HG02938 (cell line): ENCODE measurements around the gene FBXO28.
"Not testable (repeated sequence)": the region's sequence is repeated elsewhere in the genome, so short reads cannot be mapped to it uniquely, and the experiment has no call there.

Experiments
- ATAC-seq: cut with Tn5 transposase; IDR thresholded peaks from one replicate; pipeline ENCODE4 v1.9.1; 2021; ENCODE audit warnings: mild to moderate bottlenecking, moderate library complexity; ENCODE audit not compliant: unreplicated experiment

Gene FBXO28

DNA sequence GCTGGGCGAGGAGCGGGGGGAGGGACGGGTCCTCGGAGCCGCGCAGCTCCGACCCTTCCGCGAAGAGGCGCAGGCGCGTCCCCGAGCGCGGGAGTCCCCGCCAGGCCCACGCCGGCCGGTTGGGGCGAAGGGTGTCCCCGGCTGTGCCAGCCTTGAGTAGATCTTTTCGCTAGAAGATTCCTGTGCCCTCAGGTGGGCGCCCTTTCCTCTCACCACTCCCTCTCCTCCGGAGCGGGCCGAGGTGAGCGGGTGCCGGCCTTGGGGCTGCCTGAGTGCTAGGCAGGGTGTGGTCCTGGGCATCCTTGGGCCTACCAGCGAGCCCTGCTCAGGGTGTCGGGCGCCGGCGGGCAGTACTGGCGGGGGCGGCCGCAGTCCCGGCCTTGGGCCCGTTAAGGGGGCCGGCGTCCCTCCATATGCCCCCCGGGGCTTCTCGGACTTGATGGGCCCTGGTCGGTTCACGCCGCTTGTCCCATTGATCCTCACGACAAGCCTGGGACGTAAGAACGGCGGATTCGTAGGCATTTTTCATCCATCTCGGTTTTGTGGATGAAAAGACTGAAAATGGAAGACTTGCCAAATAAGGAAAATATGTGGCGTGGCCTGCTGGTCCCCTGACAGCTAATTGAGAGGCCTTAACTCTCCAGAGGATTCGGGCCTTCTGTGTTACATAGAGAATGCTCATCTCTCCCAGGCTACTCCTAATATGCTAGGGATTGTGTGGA lies 69.8 kb downstream of the FBXO28 start:
- peak; percentile 42 for ATAC-seq

DNA sequence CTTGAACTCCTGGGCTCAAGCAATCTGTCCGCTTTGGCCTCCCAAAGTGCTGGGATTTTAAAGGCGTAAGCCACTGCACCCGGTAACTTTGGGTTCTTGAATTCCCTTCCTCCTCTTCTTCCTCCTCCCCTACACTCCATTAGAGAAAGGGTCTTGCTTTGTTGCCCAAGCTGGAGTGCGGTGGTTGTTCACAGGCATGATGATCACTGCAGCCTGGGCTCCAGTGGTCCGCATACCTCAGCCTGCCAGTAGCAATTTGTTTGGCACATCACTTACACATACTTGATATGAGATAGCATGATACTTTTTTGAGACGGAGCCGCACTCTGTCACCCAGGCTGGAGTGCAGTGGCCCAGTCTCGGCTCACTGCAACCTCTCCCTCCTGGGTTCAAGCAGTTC lies 71.3 kb downstream of the FBXO28 start:
- no peak for ATAC-seq

DNA sequence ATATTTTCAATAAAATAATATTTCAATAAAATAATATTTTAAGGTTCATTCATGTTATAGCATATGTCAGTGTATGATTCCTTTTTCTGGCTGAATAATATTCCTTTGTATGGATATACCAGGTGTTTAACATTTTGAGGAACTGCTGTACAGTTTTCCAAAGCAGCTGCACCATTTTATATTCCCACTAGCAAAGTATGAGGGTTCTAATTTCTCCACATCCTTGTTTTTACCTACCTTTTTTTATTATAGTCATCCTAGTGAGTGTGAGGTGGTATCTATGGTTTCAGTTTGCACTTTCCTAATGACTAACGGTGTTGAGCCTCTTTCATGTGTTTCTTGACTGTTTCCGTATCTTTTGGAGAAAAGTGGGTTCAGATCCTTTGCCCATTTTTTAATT lies 74.4 kb downstream of the FBXO28 start:
- no peak for ATAC-seq

DNA sequence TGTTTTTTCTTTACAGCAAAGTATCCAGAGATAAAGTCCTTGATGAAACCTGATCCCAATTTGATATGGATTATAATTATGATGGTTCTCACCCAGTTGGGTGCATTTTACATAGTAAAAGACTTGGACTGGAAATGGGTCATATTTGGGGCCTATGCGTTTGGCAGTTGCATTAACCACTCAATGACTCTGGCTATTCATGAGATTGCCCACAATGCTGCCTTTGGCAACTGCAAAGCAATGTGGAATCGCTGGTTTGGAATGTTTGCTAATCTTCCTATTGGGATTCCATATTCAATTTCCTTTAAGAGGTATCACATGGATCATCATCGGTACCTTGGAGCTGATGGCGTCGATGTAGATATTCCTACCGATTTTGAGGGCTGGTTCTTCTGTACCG lies 75.7 kb downstream of the FBXO28 start:
- ATAC-seq, result no peak

DNA sequence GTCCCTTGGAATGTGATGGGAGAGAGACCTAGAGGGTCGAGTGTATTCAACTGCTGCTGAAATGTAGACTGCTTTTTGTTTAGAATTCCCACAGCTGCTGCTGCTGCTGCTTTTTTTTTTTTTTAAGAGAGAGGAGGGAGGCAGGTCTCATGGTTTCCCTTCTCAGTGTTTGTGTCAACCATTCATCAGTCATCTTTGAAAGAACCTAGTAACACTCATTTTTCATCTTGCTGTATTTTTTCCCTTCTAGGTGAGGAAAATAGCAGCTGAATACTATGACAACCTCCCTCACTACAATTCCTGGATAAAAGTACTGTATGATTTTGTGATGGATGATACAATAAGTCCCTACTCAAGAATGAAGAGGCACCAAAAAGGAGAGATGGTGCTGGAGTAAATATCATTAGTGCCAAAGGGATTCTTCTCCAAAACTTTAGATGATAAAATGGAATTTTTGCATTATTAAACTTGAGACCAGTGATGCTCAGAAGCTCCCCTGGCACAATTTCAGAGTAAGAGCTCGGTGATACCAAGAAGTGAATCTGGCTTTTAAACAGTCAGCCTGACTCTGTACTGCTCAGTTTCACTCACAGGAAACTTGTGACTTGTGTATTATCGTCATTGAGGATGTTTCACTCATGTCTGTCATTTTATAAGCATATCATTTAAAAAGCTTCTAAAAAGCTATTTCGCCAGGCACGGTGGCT lies 78.3 kb downstream of the FBXO28 start:
- ATAC-seq, result no peak

DNA sequence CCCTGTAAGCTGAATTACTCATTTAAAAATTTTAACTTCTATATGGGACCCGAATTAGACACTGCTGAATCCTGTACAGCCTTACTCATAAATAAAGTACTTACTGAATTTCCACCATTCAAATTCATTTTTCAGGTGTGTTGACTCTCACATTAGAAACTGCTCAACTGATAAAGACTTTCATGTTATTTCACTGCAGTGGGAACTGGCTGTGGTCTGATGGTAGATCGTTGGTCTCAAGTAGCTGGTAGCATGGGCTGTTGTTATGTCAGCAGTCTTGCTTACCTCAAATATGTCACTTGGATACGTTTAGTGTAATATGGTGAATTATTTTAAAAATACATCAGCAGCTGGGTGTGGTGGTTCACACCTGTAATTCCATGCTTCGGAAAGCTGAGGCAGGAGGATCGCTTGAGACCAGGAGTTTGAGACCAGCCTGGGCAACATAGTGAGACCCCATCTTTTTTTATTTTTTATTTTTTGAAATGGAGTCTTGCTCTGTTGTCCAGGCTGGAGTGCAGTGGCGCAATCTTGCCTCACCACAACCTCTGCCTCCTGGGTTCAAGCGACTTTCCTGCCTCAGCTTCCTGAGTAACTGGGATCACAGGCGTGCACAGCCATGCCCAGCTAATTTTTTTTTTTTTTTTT lies 79.5 kb downstream of the FBXO28 start:
- ATAC-seq, result no peak

DNA sequence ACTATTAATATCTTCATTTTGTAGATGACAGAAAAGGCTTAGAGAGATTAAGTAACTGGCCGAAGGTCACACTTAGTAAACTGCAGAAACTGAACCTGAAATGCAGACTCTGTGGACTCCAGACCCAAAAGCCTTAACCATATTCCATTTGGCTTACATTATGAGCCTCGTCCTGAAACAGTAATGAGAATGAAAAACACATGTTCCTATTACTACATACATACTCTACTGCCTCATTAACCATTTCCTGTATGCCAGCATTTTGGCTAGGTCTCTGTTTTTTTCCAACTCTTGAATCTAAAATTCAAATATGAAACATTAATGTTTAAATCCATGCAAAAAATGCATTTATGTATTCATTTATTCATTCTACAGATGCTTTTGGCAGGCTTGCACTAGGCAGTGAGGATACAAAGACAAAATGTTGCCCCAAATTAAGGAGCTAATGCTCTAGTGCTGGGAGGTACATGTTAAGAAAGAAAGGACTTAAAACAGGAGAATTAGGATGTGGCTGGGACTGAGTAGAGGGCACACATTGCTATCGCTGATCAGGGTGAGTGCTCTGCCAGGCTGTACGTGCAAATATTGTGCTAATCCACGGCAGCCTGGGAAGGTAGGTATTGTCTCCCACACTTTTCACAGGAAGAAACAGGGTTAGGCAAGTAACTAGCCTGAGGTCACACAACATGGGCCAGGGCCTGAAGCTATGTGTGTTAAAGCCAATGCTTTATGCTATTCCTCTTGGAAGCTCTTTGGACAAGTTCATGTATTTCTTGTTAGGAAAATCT lies 83.1 kb downstream of the FBXO28 start:
- no peak for ATAC-seq

DNA sequence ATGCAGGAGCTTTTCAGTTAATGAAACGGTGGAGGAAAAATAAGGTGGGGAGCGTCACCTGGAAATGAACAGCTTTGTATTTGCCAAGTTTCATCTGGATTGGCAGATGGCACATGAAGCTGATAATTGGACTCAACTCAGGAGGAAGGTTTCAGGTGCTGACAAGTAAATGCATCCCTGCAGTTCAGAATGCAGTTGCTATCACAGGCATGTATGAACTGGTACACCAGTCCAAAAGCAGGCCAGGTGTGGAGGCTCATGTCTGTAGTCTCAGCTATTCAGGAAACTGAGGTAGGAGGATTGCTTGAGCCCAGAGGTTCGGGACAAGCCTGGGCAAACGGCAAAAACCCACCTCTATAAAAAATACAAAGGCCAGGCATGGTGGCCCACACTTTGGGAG lies 84.7 kb downstream of the FBXO28 start:
- ATAC-seq, result no peak

DNA sequence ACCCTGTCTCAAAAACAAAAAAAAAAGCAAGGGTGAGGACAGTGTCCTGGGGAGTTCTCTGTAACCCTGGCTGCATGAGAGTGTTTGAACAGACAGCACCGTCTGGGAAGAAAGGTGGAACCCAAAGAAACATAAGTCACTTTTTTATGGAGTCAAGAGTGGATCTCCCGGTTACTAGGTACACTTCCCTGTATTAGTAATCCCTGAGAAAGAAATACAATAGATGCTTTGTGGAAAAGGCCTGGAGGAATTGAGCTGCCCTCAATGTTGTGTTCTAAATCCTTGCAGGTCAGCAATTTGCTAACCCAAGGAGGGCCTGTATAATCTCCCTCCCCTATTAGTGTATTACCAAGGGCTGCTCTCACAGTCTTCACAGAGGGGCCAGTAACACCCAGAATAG lies 85.8 kb downstream of the FBXO28 start:
- no peak for ATAC-seq

DNA sequence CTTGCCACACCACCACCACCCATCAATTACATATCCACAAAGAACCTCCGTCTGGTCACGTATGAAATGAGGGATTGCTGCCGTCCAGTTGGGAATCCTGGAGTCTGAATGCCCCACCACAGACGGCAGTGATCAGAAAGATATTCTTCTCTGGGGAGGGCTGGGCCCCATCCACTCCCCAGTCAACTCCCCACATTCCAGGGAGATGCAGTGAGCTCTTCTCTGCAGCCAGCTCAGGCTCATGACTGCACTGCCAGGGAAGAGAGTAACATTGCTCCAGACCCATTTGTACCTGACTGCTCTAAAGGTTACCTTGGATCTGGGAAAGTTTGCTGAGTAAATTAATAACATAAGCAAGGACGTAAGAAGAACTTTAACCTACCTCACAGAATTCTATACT lies 87.5 kb downstream of the FBXO28 start:
- ATAC-seq, result no peak

DNA sequence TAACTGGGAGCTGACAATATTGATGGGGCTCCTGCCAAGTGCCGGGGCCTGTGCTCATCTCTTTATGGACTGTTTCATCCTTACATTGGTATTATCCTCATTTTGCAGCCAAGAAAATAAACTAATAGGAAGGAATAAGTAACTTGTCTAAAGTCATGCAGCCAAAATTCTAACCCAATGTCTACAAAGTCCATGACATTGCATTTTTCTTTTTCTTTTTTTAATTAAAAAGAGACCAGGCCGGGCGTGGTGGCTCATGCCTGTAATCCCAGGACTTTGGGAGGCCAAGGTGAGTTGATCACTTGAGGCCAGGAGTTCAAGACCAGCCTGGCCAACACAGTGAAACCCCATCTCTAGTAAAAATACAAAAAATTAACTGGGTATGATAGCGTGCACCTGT lies 87.9 kb downstream of the FBXO28 start:
- ATAC-seq, result no peak

DNA sequence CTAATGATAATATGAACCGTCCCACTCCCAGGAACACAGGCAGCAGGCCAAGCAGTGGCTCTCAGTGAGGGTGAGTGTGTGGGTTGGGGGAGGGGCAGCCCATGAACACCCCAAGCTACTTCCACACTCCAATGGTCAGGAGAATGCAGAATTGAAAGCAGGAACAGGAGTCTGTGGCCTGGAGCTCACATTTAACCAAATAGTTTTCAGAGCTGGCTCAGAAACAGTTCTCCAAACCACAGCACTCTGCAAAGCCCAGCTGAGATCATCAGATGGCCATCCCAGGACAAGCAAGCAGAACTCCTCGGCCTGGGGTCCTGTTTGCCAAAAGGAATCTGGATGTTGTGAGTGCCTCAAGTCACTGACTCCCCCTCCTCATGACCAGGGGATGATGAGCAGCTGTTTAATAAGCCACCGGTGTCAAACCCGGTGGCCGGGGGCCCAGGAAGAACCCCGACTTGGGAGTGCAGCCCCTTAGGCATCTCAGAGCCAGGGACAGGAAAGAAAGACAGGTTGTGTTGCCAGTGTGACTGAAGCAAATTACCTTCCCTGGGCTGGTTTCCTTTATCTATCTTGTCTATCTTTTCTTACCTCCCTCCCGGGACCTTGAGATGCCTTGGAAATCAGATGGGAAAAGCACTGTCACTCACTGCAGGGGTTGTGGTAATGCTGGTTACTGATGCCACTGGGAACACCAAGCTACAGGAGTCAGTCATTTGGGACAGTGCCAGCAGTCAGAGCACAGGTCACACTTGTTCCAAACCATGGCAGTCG lies 89.5 kb downstream of the FBXO28 start:
- ATAC-seq, result no peak

DNA sequence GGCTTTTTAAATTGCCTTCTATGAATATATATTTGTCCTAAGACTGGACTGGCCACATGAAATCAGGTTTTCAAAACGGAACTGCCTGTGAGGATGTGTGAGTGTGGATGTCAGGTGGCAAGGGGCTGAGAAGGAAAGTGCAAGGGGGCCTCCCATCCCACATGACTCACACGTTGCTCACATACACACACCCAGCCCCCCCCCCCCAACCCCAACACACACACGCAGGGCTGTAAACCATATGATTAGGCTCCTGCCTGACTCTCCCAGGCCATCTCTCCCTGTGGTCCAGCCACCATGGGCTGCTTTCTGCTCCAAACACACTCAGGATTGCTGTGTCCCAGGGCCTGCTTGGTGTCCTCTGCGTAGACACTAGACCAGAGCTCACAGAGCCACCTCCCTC lies 91.5 kb downstream of the FBXO28 start:
- ATAC-seq, result no peak

DNA sequence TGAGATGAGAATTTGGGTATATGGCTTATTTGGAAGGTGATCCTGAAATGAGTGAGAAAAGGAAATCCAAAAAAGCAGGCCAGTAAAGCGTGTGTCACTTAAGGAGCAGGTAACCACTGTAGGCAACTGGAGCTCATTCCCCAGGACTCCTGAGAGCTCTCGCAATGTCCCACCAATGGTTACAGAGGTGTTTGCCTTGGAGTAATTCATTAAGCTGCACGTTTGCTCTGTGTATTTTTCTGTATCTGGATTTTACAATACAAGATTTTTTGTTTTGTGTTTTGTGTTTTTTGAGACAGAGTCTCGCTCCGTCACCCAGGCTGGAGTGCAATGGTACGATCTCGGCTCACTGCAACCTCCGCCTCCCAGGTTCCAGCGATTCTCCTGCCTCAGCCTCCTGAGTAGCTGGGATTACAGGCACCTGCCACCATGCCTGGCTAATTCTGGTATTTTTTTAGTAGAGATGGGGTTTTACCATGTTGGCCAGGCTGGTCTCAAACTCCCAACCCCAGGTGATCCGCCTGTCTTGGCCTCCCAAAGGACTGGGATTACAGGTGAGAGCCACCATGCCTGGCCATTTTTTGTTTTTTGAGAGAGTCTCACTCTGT lies 92.1 kb downstream of the FBXO28 start:
- ATAC-seq, result not testable (repeated sequence)

DNA sequence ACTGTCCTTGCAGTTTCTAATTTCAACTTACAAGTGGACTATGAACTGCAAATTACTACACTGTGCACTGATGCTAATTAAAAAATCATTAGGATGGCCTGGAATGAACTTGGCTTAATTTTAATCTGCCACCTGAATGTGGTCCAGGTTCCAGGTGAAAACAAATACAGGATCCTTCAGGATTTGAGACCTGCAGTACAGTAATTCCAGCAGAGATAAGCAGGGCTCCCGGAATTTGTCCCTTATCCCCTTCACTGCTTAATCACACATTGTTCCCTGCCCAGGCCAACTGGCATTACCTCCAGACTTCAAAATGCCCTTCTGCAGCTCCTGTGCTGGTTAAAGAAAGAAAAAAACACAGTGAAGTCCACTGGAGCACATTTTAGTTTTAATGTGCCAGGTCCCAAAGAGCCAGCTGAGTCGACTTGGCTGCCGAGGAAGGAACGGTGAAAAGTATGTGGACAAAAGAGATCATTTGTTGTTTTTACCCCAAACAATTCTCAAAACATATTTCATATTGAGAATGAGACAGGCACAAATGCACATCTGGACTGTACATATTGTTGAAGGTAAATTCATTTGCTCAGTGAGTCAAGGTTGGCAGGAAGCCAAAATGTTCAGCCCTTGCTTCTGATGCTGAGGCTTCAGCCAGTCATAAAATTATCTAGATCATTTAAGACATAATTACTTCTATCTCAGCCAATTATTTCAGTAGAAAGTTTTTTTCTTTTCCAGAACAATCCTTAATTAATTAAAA lies 97.5 kb downstream of the FBXO28 start:
- no peak for ATAC-seq
